Inferior parietal cortex (tissue), 1 donor: ENCODE measurements around the gene ARSG.

Experiments
- DNase-seq: peaks from one replicate; pipeline ENCODE4 v3.0.0-alpha.2; 2016; ENCODE audit errors: extremely low spot score

The ARSG gene

DNA sequence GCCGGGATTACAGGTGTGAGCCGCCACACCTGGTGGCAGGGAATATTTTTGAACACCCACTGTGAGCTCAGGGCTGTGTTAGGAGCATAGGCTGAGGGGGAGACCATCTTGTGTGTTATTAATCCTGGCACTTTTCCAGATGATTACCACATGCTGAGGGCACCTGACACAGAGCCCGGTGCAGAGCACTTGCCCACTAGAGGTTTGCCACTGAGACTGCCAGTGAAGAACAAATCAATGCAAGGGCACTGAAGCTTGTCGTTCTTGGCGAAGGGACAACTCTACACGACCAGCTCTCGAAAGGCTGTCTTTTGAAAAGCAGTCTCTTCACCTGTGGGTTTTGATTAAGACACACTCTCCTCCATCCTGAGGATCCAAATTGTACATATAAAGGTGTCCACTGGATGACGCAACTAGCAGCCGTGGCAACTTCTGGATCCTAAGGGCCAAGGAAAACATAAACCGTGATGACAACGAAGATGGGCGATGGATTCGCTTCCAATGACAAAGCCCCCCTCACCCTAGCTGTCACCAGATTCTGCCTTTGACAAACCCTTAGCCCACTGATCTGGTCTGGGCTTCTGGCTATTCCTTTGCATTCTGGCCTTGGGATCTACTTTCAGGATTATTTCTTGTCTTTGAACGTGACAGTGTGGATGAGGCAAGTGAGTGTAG, 137.3 kb downstream of the ARSG start:
- DNase-seq, result no peak

DNA sequence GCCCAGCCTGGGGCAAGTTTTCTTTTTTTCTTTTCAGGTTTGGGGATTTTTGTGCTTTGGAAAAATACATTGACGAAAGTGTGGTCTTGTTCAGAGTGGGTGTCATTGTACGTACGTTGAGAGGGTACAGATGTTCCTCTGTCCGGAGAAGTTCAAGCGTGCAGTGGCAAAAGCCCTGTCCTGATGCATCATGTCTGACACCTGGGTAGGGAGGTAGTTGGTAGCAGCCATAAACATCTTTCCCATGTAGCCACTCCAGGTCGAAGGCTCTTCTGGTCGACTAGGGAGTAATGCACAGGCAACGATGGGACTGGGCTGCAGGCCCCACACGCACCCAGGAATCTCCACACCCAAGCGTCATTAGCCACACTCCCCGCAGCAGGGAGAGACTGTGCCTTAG, 138.6 kb downstream of the ARSG start:
- DNase-seq, result no peak

DNA sequence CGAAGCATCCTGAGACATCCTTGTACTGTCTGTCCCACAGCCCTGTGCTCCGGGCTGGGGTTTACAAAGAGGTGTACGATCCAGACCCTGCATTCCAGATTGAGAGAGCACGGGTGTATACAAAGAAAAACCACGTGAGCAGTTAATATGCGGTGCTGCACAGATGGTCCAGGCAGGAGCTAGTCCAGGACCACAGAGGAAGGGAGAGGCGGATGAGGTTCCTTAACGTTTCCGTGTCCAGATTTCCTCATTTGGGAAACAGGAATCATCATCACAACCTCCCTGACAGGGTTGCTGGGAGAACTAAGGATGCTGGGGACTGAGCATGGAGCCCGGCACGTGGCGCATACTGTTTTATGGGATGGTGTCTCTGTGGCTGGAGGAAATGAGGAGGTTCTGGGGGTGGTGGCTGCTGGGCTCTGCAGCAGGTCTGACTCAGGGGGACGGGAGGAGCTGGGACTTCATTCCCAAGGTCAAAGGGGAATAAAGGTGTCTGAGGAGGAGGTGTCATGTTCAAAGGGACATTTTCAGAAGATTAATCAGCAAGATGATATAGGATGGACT, 139.8 kb downstream of the ARSG start:
- DNase-seq, result no peak

DNA sequence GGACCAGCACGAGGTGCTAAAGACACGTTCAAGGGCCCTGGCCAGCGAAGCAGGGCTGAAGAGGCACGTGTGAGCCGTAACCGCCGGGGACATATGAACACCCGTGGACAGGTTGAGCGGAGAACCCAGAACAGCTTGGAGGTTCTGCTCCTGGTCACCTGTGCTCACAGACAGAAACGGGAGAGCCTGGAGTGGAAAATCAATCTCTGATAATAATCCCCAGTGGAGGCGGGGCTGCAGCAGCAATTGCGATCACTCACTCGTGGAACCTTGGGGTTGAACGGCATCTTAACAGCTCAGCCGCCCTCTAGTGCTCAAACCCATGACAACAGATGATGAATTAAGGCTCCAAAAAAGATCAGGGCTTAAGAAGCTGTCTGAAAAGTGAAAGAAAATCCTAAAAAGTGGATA, 140.4 kb downstream of the ARSG start:
- no peak for DNase-seq

DNA sequence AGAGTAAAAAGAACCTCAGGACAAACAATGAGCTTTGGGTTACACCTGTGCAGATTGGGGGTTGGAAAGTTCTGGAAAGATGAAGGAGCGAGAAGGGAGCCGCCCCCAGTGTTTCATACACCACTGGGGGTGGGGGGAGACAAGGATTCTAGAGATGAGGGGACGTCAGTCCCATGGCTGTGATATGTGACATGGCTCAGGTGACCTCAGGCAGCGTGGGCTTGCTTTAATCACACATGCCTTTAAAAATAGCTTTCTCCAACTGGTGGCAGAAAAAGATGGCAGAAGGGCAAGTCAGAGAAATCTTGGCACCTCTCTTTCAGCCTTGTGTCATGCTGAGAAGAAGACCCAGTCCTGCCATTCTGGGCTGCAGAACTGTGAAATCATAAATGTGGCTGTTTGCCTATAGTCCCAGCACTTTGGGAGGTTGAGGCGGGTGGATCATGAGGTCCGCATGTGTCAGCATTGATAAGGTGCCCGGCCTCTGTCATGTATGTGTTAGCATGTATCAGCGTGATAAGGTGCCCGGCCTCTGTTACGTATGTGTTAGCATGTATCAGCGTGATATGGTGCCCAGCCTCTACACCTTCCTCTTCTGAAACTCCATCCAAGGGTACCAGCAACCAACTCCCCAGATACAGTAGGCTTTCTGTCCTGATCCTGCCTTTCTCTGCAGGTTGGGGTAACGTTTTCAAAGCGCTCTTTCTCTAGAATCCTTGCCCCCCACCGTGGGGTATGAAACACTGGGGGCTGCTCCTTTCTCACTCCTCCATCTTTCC, 141.0 kb downstream of the ARSG start:
- DNase-seq, result no peak

DNA sequence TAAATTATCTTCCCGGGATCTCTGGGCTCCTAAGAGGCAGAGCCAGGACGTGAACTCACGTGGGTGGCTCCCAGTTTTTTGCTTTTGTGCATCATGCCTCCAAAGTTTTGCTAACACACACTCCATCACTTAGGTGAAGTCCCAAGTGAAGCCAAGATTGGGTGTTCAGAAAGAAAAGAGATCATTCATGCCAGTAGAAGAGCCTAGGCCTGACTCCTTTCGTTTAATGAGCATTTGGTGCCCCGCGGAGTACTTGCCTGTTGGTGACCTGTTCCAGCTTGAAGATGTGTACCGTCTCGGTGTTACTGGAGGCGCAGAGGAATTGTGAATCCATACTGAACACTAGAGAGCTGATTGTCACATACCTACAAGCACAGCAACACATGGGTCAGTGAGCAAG, 141.9 kb downstream of the ARSG start:
- no peak for DNase-seq

DNA sequence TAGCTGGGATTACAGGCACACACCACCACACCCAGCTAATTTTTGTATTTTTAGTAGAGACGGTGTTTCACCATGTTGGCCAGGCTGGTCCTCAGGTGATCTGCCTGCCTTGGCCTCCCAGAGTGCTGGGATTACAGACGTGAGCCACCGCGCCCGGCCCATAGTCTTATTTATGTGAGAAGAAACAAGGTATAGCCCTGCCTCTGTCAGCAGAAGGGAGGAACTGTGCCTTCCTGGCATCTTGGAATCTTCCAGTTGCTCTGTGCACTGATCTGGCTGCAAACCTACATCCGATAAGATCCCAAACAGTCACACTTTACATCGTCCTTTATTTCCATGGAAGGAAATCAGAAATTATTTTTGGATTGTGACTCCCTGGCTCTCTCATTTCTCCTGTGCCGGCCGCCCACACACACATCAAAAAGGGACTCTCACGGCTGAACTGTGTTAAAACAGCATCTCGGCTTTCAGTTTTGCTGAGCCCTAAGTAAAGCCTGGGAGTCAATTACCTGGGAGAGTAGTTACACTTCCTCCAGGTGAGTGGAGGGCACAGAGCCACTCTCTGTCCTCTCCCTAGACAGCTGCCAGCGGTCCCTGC, 142.7 kb downstream of the ARSG start:
- DNase-seq, result peak; percentile 40

DNA sequence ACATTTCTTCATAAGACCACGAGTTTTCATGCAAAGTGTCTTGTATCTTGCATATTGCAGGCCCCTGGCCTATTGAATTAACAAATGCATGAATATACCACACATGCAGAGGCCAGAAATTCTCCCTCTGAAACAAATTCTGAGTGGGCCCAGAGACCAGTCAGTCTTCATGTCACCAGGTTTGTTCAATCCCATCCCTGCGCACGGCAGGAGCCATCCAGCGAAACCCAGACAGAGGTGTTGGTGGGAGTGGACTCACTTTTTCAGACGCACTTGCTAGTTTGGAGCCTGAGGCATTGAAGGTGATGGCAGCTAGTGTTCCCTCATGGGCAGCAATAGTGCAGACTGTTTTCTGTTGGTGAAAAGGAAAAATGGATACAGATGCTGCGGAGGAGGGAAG, 144.1 kb downstream of the ARSG start:
- no peak for DNase-seq

DNA sequence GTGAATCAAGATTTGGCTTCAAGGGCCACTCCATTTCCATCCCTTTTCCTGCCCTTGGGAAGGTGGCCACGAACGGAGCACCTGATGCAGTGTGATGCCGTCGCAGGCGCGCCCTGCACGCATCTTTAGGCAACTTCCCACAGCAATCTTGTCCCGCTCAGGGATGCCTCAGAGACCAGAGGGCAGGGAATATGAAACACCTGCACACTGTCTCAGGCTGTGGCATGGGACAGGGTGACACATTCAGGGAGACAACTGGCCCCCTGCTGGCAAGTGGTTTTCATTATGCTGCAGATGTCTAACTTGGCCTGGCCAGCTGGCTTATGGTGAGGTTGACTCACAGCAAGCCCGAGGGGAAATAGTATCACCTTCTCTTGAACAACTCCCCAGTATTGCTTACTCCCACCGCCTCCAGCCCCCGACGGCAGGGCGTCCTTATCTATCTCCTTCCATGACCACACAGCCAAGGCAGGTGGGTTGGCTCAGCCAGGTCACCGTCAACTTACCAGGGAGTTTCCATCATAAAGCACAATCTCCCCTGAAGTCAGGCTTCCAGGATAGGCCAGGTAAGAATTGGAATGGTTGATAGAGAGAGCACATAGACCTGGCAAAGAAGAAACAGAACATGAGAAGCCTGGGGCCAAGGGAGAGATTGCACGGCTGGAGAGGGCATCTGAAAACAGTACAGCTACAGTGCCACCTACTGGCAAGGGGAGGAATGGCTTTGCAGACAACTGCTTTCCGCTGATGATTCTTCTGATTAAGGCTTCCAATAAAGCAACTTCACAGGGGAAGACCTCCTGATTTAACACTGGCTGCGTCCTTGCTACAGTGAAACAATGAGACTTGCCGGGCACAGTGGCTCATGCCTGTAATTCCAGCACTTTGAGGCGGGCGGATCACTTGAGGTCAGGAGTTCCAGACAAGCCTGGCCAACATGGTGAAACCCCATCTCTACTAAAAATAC, 144.9 kb downstream of the ARSG start:
- peak; percentile 81 for DNase-seq

DNA sequence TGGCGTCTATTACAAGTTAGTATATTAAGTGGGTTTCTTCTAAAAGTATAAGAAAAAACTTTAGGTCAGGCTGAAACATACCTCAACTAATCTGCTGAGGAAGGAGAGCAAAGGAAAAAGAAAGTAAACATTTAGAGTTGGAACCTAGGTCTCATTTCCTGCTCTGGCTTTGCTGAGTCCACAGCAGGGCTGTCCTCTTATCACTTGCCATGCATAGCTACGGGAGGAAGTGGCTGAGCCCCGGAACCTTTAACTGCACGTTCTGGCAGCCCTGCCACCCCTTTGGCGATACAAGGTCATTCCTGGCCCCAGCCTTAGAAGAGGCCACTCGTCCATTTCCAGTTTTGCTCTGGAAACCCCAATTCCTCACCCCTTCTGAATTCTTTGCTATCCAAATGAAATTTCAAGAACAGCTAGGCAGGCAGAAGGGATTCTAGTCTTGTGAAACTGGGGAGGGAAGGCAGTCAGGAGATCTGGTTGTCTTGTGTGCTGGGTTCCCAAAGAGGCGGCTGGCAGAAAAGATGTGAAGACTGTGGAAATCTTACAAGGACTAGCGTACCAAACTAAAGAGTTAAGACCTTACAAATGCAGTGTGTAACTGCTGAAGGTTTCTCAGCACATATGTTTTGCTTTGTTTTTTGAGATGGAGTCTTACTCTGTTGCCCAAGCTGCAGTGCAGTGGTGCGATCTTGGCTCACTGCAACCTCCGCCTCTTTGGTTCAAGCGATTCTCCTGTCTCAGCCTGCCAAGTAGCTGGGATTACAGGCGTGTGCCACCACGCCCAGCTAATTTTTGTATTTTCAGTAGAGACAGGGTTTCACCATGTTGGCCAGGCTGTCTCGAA, 146.9 kb downstream of the ARSG start:
- DNase-seq, result no peak

DNA sequence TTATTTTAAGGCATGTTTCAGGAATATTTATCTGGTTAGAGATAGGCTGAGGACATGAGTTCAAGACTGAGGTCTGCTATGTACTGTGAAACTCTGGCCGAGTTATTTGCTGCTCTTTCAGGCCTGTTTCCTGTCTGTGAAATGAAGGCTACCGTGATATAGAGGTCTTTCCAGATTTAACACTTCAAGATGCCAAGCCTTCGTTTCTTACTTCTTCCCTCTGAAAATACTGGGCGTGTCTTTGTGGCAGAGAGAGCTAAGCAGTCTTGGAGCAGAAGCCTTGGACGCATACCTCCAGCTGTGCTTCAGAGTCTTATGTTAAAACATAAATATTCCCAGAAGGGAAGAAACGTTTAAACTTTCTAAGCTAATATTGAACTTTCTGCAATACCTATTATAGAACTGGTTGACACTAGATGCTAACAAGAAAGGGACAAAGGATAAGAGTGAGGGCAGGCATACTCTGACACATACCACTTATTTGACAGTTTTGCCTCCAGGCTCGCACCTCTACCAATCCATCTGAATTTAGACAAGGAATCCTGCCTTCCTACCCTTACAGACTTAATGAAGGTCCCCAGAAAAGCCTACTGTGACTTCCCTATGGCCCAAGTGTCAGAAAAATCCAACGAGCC, 148.5 kb downstream of the ARSG start:
- no peak for DNase-seq

DNA sequence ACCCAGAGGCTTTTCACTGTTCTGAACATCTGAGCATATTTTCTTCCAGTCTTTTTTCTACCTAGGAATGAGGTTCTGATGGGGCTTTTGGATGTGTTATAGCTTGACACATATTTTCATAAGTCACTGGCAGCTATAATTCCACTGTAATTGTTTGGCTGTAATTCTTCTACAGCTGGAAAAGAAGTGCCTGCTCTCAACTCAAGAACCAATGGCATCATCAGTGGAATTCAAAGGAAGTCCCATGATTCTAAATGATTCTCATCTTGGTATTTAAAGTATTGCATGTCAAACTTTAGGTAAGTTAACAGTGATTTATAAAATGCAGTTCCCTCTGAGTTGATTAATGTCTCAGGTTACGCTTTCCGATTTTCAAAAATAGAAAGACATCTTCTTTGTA, 149.2 kb downstream of the ARSG start:
- DNase-seq, result no peak

DNA sequence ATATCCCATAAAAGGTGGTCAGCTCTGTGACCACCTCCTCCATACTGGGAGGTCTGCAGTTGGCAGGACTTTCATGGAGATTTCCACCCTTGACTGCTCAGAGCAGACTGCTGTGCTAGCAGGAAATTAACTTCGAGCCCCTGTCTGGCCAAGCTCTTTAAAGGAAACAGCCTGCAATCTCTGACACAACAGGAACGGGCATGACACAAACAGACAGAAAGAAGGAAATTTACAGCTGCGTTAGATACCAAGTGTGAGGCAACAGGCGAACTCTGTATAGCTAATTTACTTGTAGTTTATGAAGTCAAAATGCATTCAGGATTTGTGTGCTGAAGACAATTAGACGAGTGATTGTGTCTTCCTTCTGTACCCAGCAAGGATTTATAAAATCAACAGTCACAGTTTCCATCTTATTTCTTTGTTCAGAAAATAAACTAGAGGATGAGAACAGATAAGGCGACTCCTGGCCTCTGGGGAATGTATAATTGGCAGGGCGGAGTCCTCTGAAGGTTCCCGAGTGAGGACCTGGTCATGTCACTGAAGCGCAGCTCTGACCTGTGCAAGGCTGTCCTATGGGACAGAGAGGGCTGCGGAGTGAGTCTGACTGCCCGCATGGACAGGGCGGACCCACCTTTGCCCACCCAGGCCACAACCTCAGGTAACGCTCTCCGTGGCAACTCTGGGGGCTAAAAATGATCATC, 149.9 kb downstream of the ARSG start:
- DNase-seq, result no peak

DNA sequence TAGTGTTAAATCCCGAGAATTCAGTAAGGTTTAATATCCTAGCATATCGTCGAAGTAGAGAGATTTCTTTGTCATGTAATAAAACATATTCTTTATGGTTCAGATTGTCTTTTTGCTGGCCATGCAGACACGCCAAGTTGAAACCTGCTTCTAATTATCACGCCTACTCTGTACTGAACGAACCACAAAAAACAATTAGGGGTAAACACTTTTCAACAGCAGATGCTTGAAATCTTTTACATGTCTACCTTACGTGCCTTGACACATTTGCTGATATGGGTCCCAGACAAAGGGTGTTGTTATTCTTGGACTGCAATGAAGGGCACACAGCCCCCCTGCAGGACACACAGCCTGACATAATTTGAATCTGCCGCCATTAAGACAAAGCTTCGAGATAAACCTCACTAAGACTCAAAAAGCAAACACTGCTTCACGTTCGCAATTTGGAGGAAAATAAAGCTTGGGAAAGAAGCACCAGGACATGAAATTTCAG, 152.7 kb downstream of the ARSG start:
- DNase-seq, result no peak

DNA sequence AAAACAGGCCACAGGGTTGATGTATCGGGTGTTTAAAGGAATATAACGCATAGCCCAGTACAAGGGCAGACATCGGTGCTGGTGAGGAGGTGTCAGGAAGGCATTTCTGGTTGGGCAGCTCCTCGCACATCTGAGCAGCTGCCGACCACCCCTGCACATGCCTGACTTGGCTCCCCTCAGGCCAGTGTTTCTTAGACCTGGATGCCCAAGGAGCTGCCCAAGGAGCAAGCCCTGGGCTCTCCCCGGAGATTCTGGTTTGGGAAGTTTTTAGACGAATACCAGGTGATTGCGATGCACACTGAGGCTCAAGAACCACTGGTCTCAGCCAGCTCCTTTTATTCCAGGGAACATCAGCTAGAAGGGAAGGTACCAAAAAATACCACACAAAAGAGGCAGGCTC, 154.4 kb downstream of the ARSG start:
- no peak for DNase-seq

DNA sequence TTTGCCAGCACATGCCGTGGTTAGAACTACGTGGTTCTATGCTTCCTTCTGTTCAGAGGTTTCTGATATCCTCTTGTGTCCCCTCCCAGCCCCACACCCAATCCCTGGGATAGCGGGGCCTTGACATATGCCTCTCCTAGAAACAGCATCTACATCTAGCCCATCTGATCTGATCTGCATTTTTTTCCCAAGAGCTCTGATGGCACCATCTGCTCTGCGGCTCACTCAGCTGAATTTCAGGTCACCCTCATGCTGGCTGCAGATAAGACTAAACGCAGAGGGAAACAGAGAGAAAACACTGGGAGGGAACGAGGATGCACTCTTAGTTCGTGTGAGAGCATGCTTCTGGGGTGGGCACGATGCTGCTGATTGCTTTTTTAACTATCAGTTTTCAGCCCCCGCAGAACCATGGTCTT, 155.3 kb downstream of the ARSG start:
- no peak for DNase-seq

DNA sequence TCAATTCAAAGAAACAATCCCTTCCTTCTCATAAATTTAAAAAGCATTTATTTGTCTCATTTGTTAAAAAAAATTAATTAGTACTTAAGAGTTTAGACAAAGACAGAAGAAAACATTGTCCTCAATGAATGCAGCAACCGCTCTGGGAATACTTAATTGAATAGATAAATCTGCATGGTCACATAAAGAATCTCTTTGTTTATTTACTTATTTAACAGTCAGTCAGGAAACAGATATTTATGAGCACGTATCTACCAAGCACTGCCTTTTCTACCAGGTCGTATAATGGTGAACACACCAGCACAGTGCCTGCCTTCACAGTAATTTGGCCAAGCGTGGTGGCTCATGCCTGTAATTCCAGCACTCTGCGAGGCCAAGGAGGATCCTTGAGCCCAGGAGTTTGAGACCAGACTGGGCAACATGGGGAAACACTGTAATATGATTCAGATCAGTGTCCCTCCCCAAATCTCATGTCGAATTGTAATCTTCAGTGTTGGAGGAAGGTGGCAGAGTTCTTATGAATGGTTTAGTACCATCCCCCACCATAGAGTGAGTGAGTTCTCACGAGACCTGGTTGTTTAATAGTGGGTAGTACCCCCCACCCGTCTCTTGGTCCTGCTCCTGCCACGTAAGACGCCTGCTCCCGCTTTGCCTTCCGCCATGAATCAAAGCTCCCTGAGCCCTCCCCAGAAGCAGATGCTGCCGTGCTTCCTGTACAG, 157.9 kb downstream of the ARSG start:
- DNase-seq, result no peak

DNA sequence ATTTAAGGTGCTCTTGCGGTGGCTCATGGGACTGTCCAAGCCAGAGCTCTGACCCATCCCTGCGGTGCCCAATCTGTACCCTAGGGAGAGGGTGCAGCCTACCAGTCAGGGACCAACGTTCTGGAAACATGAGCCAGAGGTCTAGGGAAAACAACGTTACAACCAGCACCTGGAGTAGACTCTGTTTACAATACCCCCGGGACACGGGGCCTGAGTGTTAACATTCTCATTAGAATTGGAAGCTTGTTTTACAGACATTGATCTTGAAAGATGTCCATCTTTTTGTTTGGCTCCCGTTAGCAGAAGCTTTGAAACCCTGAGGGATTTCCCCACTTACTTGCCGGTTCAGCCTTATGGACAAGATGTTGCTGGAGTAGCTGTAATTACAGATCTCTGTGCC, 159.1 kb downstream of the ARSG start:
- DNase-seq, result no peak

DNA sequence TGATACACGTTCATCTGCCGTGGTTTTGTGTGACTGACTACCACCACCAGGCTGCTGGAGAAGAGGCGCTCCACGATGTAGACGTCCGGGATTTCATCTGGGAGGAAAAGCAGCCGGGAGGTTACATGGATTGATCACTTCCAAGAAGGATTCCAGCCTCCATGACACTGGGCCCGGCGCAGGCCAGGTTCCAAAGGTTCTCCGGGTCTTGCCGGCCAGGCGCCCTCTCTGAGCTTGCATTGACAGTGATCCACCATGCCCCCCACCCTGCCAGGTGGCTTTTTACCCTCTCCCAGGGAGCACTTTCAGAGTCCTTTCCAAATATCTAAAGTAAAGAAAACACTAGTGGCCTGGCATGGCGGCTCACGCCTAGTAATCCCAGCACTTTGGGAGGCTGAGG, 159.5 kb downstream of the ARSG start:
- DNase-seq, result no peak
